B cell (primary cell): ENCODE results near the gene PRKAR1A. TPM values are rescaled to one million over a fixed set of nuclear protein-coding genes. Genes with fewer than 3 reads are reported as not detected.

Source experiments
- ATAC-seq: fragments of 200-7000 bp; cut with Tn5 transposase; one replicate; pipeline ENCODE4 v1.10.0; 2021; ENCODE audit warnings: low read depth, mild to moderate bottlenecking, moderate number of reproducible peaks, moderate library complexity
- CTCF ChIA-PET: fragments of 350-600 bp; sonication (Branson Sonifier 250); formaldehyde crosslinking; loops from one replicate; lab custom pipeline; 2021; ENCODE audit warnings: antibody characterized with exemption, inconsistent platforms; lab: Charles Lee
- POLR2A ChIA-PET: fragments of 350-600 bp; sonication (Branson Sonifier 250); formaldehyde crosslinking; loops from one replicate; lab custom pipeline; 2021; ENCODE audit warnings: antibody characterized with exemption; lab: Charles Lee
- DNase-seq: peaks from one replicate; pipeline ENCODE4 v3.0.0; 2013
- H2AFZ ChIP-seq: 2 replicates; pipeline ENCODE4 v1.6.1; 2012; ENCODE audit warnings: mild to moderate bottlenecking, low read depth, low read length; ENCODE audit not compliant: insufficient read depth, poor library complexity, severe bottlenecking
- H3K27ac ChIP-seq, 2 donors: 1 replicate in 1 of 2; 2 replicates in 1 of 2; pipeline ENCODE4 v1.5.1; 2012 to 2013; ENCODE audit warnings: low read length in 2 of 2, mild to moderate bottlenecking in 2 of 2, moderate library complexity in 1 of 2
- H3K27me3 ChIP-seq, 4 experiments: fragments of 200-600 bp in 1 of 4; sonication (generic) in 1 of 4; replicated peaks in 1 of 4; 1 replicate in 2 of 4; 2 replicates in 2 of 4; pipeline versions ENCODE4 v1.6.1 to v1.7.0; 2013 to 2016; ENCODE audit warnings: low read length in 3 of 4, mild to moderate bottlenecking in 2 of 4, mixed read lengths in 1 of 4, moderate library complexity in 1 of 4; ENCODE audit not compliant: insufficient read depth in 4 of 4, control insufficient read depth in 3 of 4; ENCODE audit errors: control extremely low read depth in 1 of 4
- H3K36me3 ChIP-seq, 2 experiments: replicated peaks in 1 of 2; 1 replicate in 1 of 2; 2 replicates in 1 of 2; pipeline versions ENCODE4 v1.6.1 to v1.7.1; 2013; ENCODE audit warnings: low read length in 1 of 2; ENCODE audit not compliant: insufficient read depth in 2 of 2, control insufficient read depth in 1 of 2; ENCODE audit errors: control extremely low read depth in 1 of 2, extremely low read depth in 1 of 2
- H3K4me1 ChIP-seq, 2 donors: fragments of 200-600 bp in 1 of 2; sonication (generic) in 1 of 2; 1 replicate in 1 of 2; 2 replicates in 1 of 2; pipeline versions ENCODE4 v1.5.1 to v1.6.1; 2013 to 2017; ENCODE audit warnings: low read length in 2 of 2; ENCODE audit not compliant: control insufficient read depth in 2 of 2, insufficient read depth in 2 of 2
- H3K4me2 ChIP-seq: replicated peaks from 2 replicates; pipeline ENCODE3; 2012; ENCODE audit warnings: mild to moderate bottlenecking, low read depth, low read length; ENCODE audit not compliant: poor library complexity, severe bottlenecking
- H3K4me3 ChIP-seq, 5 experiments: fragments of 200-600 bp in 1 of 5; sonication (generic) in 1 of 5; 1 replicate in 3 of 5; 2 replicates in 2 of 5; pipeline versions ENCODE4 v1.5.1 to v1.7.0; 2011 to 2016; ENCODE audit warnings: low read length in 4 of 5, mild to moderate bottlenecking in 4 of 5, low read depth in 2 of 5, control low read depth in 1 of 5, moderate library complexity in 1 of 5; ENCODE audit not compliant: insufficient read depth in 1 of 5; ENCODE audit errors: control extremely low read depth in 1 of 5, extremely low read depth in 1 of 5
- H3K79me2 ChIP-seq: fragments of 200-600 bp; sonication (generic); one replicate; pipeline ENCODE4 v1.6.0; 2016; ENCODE audit warnings: low read length; ENCODE audit not compliant: control insufficient read depth, insufficient read depth
- H3K9ac ChIP-seq: fragments of 200-600 bp; sonication (generic); 2 replicates; pipeline ENCODE4 v1.6.1; 2017; ENCODE audit warnings: mild to moderate bottlenecking, low read length, moderate library complexity
- H3K9me3 ChIP-seq, 3 donors: one replicate each; pipeline versions ENCODE4 v1.6.1 to v1.7.1; 2013; ENCODE audit warnings: low read length in 2 of 3; ENCODE audit not compliant: control insufficient read depth in 2 of 3, insufficient read depth in 1 of 3; ENCODE audit errors: control extremely low read depth in 1 of 3
- H4K20me1 ChIP-seq: 2 replicates; pipeline ENCODE4 v1.6.0; 2012; ENCODE audit warnings: mild to moderate bottlenecking, low read length; ENCODE audit not compliant: insufficient read depth, control insufficient read depth, poor library complexity, severe bottlenecking
- H3K27ac Mint-ChIP-seq: one replicate; pipeline ENCODE4 v1.8.0; 2021; ENCODE audit warnings: mixed read lengths
- H3K27me3 Mint-ChIP-seq: one replicate; pipeline ENCODE4 v1.8.0; 2021; ENCODE audit warnings: mixed read lengths
- H3K4me1 Mint-ChIP-seq: one replicate; pipeline ENCODE4 v1.8.0; 2021; ENCODE audit warnings: mixed read lengths
- H3K4me3 Mint-ChIP-seq: one replicate; pipeline ENCODE4 v1.8.0; 2021; ENCODE audit warnings: mixed read lengths
- H3K9me3 Mint-ChIP-seq: one replicate; pipeline ENCODE4 v1.8.0; 2022; ENCODE audit warnings: mixed read lengths; ENCODE audit not compliant: insufficient read depth
- CTCF ChIP-seq: fragments of 200-600 bp; IDR thresholded peaks from one replicate; pipeline ENCODE4 v1.8.0; 2022; ENCODE audit warnings: antibody characterized with exemption, mild to moderate bottlenecking
- EZH2 ChIP-seq: IDR thresholded peaks from 2 replicates; pipeline ENCODE4 v1.6.1; 2012; ENCODE audit warnings: borderline replicate concordance, low read depth, mild to moderate bottlenecking, moderate library complexity, low read length; ENCODE audit not compliant: insufficient read depth, poor library complexity, severe bottlenecking
- WGBS: methylation state at CpG from one replicate; pipeline ENCODE4 v1.1.5; 2013; ENCODE audit warnings: missing lambda C conversion rate; ENCODE audit not compliant: insufficient coverage; 5-methylcytosine and 5-hydroxymethylcytosine counted together
- intact Hi-C: fragments of 100-400 bp; cut with micrococcal nuclease; formaldehyde crosslinking; loops from one replicate; pipeline ENCODE4 v1.10.0; 2022
- polyA plus RNA-seq: library from polyadenylated mRNA; depleted of rRNA; stranded (reverse); fragments of >200 nt; gene quantifications from 2 replicates; pipeline ENCODE4 v1.2.3, GENCODE V29; 2012
- total RNA-seq, 2 donors: library from RNA; stranded (reverse); fragments of 120-200 nt in 1 of 2; gene quantifications; 1 replicate in 1 of 2; 2 replicates in 1 of 2; pipeline versions ENCODE4 v1.2.3 to v1.2.4, GENCODE V29; 2013 to 2022

Gene PRKAR1A
- total and polyA plus RNA-seq, 2 donors (not counting 1 experiment from before 2014, with no cell fraction given): 63.1 to 296 TPM

GRCh38 chr17:68535922-68536321, 23.7 kb downstream of the PRKAR1A start:
- Histone ChIP-seq H2AFZ (no peak overlapping the region), H3K27me3 (no peaks in the 10 kb centered on the region), H4K20me1 (peaks cover 4% of the 10 kb centered on the region), H3K9me3 (no peaks in the 10 kb centered on the region), H3K4me1 (peaks cover 0 to 15% of the 10 kb centered on the region in 2 donors), H3K27ac (no peak overlapping the region), H3K9ac (no peak overlapping the region), H3K4me3 (no peak overlapping the region), H3K36me3 (peaks cover 5 to 52% of the 10 kb centered on the region in 2 experiments), H3K4me2 (no peak overlapping the region), H3K79me2 (no peaks in the 10 kb centered on the region)
- Mint-ChIP-seq H3K27me3 (no peaks in the 10 kb centered on the region), H3K9me3 (no peaks in the 10 kb centered on the region), H3K4me1 (peaks cover 16% of the 10 kb centered on the region), H3K27ac (peak overlapping the region; percentile 37), H3K4me3 (no peak overlapping the region)
- ChIA-PET POLR2A (no interaction called here), CTCF (interaction anchor here (0.5 kb wide), 1 partner anchor 71 kb away, joined by 3 read pairs; no protein-coding TSS in a partner anchor)
- 100% methylated on average over 3 of the region's 3 CpGs for WGBS
- TF ChIP-seq EZH2 (no peak), CTCF (no peak)
- DNase-seq (no peak), ATAC-seq (no peak)
- intact Hi-C loops: loop anchor here (5.0 kb wide), 1 partner anchor 701 kb away; no protein-coding TSS in a partner anchor

GRCh38 chr17:68539548-68540467, 27.6 kb downstream of the PRKAR1A start:
- Histone ChIP-seq H3K9ac (no peak overlapping the region), H3K4me3 (no peak overlapping the region), H3K27me3 (no peaks in the 10 kb centered on the region), H3K79me2 (no peaks in the 10 kb centered on the region), H3K4me2 (no peak overlapping the region), H3K9me3 (no peaks in the 10 kb centered on the region), H3K27ac (peak overlapping the region in 1 of 2 donors; percentile 10), H4K20me1 (no peaks in the 10 kb centered on the region), H2AFZ (no peak overlapping the region), H3K36me3 (peaks cover 0 to 25% of the 10 kb centered on the region in 2 experiments), H3K4me1 (peaks cover 0 to 15% of the 10 kb centered on the region in 2 donors)
- Mint-ChIP-seq H3K27ac (peak overlapping the region; percentile 76), H3K27me3 (no peaks in the 10 kb centered on the region), H3K4me3 (peak overlapping the region; percentile 42), H3K4me1 (peaks cover 16% of the 10 kb centered on the region), H3K9me3 (no peaks in the 10 kb centered on the region)
- ChIA-PET POLR2A (no interaction called here), CTCF (no interaction called here)
- WGBS: 67% methylated on average over 15 of the region's 20 CpGs
- ATAC-seq (peak; percentile 56), DNase-seq (peak; percentile 41)
- intact Hi-C loops: loop anchor here (5.0 kb wide), 1 partner anchor 697 kb away; no protein-coding TSS in a partner anchor
- peak; percentile 29 for TF ChIP-seq CTCF
- TF ChIP-seq EZH2: no peak
